ENCODE measurements around the gene NDE1.
"Not testable (repeated sequence)": the region's sequence is repeated elsewhere in the genome, so short reads cannot be mapped to it uniquely, and the experiment has no call there.

Gene NDE1

GRCh38 chr16:15658556-15658955 is 8.5 kb downstream of the NDE1 start:
- Histone ChIP-seq H3K36me3 (ENCODE audit: control insufficient read depth, insufficient read depth, low read length) (no peaks in the 10 kb centered on the region), H3K23ac (ENCODE audit: low read length) (no peak overlapping the region), H3K56ac (ENCODE audit: low read length) (no peak overlapping the region), H3K4me2 (ENCODE audit: low read length) (no peak overlapping the region), H3K4me1 (ENCODE audit: control insufficient read depth, low read depth, low read length) (no peaks in the 10 kb centered on the region), H2BK5ac (ENCODE audit: low read length) (no peak overlapping the region), H3K18ac (ENCODE audit: low read length) (no peak overlapping the region), H3K27me3 (ENCODE audit: insufficient read depth, low read length, poor library complexity) (no peaks in the 10 kb centered on the region), H3K27ac (ENCODE audit: low read depth, low read length) (no peak overlapping the region), H2AK5ac (ENCODE audit: low read length) (no peak overlapping the region), H3K79me1 (ENCODE audit: low read length) (peaks cover 11% of the 10 kb centered on the region), H3K79me2 (ENCODE audit: control insufficient read depth, insufficient read depth, low read length) (peaks cover 3% of the 10 kb centered on the region), H3K9ac (ENCODE audit: low read length) (no peak overlapping the region), H3K4me3 (ENCODE audit: low read length) (no peak overlapping the region), H2BK15ac (replicated peaks; ENCODE audit: low read depth) (no peak overlapping the region), H4K8ac (ENCODE audit: low read depth, low read length) (no peak overlapping the region), H3K4ac (ENCODE audit: low read depth, low read length) (no peak overlapping the region), H4K5ac (ENCODE audit: low read length) (no peak overlapping the region), H2BK120ac (ENCODE audit: low read depth, low read length) (no peak overlapping the region)
- WGBS (ENCODE audit: extremely low coverage, insufficient coverage, low lambda C conversion rate) = no CpG with 5 or more reads among the region's 5 CpGs
- DNase-seq = no peak

DNA sequence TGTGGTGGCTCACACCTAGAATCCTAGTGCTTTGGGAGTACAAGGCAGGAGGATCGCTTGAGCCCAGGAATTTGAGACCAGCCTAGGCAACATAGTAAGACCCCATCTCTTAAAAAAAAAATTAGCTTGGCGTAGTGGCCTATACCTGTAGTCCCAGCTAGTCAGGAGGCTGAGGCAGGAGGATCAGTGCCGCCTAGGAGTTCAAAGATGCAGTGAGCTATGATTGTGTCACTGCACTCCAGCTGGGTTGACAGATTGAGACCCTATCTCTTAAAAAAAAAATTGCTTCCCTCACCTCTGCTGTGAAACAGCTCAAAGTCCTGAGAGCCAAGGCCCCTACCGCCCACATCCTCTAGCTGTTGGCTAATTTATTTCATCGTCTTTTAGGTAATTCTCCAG is 10.2 kb downstream of the NDE1 start:
- Histone ChIP-seq H3K4me2 (ENCODE audit: low read length) (no peak overlapping the region), H2BK120ac (ENCODE audit: low read depth, low read length) (no peak overlapping the region), H3K79me2 (ENCODE audit: control insufficient read depth, insufficient read depth, low read length) (peaks cover 1% of the 10 kb centered on the region), H3K4ac (ENCODE audit: low read depth, low read length) (no peak overlapping the region), H4K8ac (ENCODE audit: low read depth, low read length) (no peak overlapping the region), H2AK5ac (ENCODE audit: low read length) (no peak overlapping the region), H3K23ac (ENCODE audit: low read length) (no peak overlapping the region), H3K36me3 (ENCODE audit: control insufficient read depth, insufficient read depth, low read length) (no peaks in the 10 kb centered on the region), H3K4me1 (ENCODE audit: control insufficient read depth, low read depth, low read length) (no peaks in the 10 kb centered on the region), H2BK5ac (ENCODE audit: low read length) (no peak overlapping the region), H4K5ac (ENCODE audit: low read length) (no peak overlapping the region), H3K79me1 (ENCODE audit: low read length) (peaks cover 10% of the 10 kb centered on the region), H3K27ac (ENCODE audit: low read depth, low read length) (no peak overlapping the region), H2BK15ac (replicated peaks; ENCODE audit: low read depth) (no peak overlapping the region), H3K18ac (ENCODE audit: low read length) (no peak overlapping the region), H3K9ac (ENCODE audit: low read length) (no peak overlapping the region), H3K4me3 (ENCODE audit: low read length) (no peak overlapping the region), H3K27me3 (ENCODE audit: insufficient read depth, low read length, poor library complexity) (no peaks in the 10 kb centered on the region), H3K56ac (ENCODE audit: low read length) (no peak overlapping the region)
- no peak for DNase-seq
- no CpG with 5 or more reads among the region's 5 CpGs for WGBS (ENCODE audit: extremely low coverage, insufficient coverage, low lambda C conversion rate)

GRCh38 chr16:15665107-15665506 is 15.1 kb downstream of the NDE1 start:
- Histone ChIP-seq H2BK5ac (ENCODE audit: low read length) (no peak overlapping the region), H3K36me3 (ENCODE audit: control insufficient read depth, insufficient read depth, low read length) (peaks cover 3% of the 10 kb centered on the region), H3K56ac (ENCODE audit: low read length) (no peak overlapping the region), H3K4me3 (ENCODE audit: low read length) (no peak overlapping the region), H3K23ac (ENCODE audit: low read length) (no peak overlapping the region), H3K27me3 (ENCODE audit: insufficient read depth, low read length, poor library complexity) (no peaks in the 10 kb centered on the region), H3K27ac (ENCODE audit: low read depth, low read length) (no peak overlapping the region), H3K4me1 (ENCODE audit: control insufficient read depth, low read depth, low read length) (no peaks in the 10 kb centered on the region), H2BK15ac (replicated peaks; ENCODE audit: low read depth) (no peak overlapping the region), H4K8ac (ENCODE audit: low read depth, low read length) (no peak overlapping the region), H3K4ac (ENCODE audit: low read depth, low read length) (no peak overlapping the region), H3K9ac (ENCODE audit: low read length) (no peak overlapping the region), H3K4me2 (ENCODE audit: low read length) (no peak overlapping the region), H4K5ac (ENCODE audit: low read length) (no peak overlapping the region), H3K18ac (ENCODE audit: low read length) (no peak overlapping the region), H2BK120ac (ENCODE audit: low read depth, low read length) (no peak overlapping the region), H3K79me1 (ENCODE audit: low read length) (peaks cover 3% of the 10 kb centered on the region), H2AK5ac (ENCODE audit: low read length) (no peak overlapping the region), H3K79me2 (ENCODE audit: control insufficient read depth, insufficient read depth, low read length) (no peaks in the 10 kb centered on the region)
- no peak for DNase-seq

DNA sequence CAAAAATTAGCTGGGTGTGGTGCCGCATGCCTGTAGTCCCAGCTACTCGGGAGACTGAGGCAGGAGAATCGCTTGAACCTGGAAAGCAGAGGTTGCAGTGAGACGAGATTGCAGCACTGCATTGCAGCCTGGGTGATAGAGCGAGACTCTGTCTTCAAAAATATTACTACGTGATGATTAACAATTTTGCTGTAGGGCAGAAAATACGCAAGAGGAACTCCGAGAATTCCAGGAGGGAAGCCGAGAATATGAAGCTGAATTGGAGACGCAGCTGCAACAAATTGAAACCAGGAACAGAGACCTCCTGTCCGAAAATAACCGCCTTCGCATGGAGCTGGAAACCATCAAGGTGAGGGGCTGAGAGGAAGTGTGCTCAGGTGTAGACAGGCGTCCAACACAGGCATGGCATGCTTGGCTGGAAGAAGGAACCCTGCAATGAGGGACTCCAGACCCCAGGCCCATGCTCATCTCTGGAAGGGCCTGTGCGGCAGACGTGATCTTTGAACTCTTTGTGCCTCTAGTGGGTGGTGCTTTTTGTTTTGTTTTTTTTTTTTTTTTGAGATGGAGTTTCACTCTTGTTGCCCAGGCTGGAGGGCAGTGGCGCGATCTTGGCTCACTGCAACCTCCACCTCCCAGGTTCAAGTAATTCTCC is 17.2 kb downstream of the NDE1 start:
- Histone ChIP-seq H3K18ac (ENCODE audit: low read length) (no peak overlapping the region), H3K56ac (ENCODE audit: low read length) (no peak overlapping the region), H2BK120ac (ENCODE audit: low read depth, low read length) (no peak overlapping the region), H3K9ac (ENCODE audit: low read length) (no peak overlapping the region), H3K79me2 (ENCODE audit: control insufficient read depth, insufficient read depth, low read length) (no peaks in the 10 kb centered on the region), H4K5ac (ENCODE audit: low read length) (no peak overlapping the region), H3K79me1 (ENCODE audit: low read length) (no peaks in the 10 kb centered on the region), H2BK15ac (replicated peaks; ENCODE audit: low read depth) (no peak overlapping the region), H2AK5ac (ENCODE audit: low read length) (no peak overlapping the region), H3K4ac (ENCODE audit: low read depth, low read length) (no peak overlapping the region), H3K27me3 (ENCODE audit: insufficient read depth, low read length, poor library complexity) (no peaks in the 10 kb centered on the region), H3K27ac (ENCODE audit: low read depth, low read length) (no peak overlapping the region), H3K4me1 (ENCODE audit: control insufficient read depth, low read depth, low read length) (no peaks in the 10 kb centered on the region), H2BK5ac (ENCODE audit: low read length) (no peak overlapping the region), H4K8ac (ENCODE audit: low read depth, low read length) (no peak overlapping the region), H3K23ac (ENCODE audit: low read length) (no peak overlapping the region), H3K4me3 (ENCODE audit: low read length) (no peak overlapping the region), H3K4me2 (ENCODE audit: low read length) (no peak overlapping the region), H3K36me3 (ENCODE audit: control insufficient read depth, insufficient read depth, low read length) (peaks cover 3% of the 10 kb centered on the region)
- DNase-seq = no peak
- WGBS (ENCODE audit: extremely low coverage, insufficient coverage, low lambda C conversion rate) = no CpG with 5 or more reads among the region's 18 CpGs

GRCh38 chr16:15671530-15672117 is 21.6 kb downstream of the NDE1 start:
- Histone ChIP-seq H3K79me2 (ENCODE audit: control insufficient read depth, insufficient read depth, low read length) (no peaks in the 10 kb centered on the region), H3K4me1 (ENCODE audit: control insufficient read depth, low read depth, low read length) (no peaks in the 10 kb centered on the region), H3K79me1 (ENCODE audit: low read length) (no peaks in the 10 kb centered on the region), H3K9ac (ENCODE audit: low read length) (no peak overlapping the region), H4K8ac (ENCODE audit: low read depth, low read length) (no peak overlapping the region), H3K36me3 (ENCODE audit: control insufficient read depth, insufficient read depth, low read length) (peaks cover 3% of the 10 kb centered on the region), H3K4ac (ENCODE audit: low read depth, low read length) (no peak overlapping the region), H2BK15ac (replicated peaks; ENCODE audit: low read depth) (no peak overlapping the region), H3K18ac (ENCODE audit: low read length) (no peak overlapping the region), H3K27ac (ENCODE audit: low read depth, low read length) (no peak overlapping the region), H3K4me2 (ENCODE audit: low read length) (no peak overlapping the region), H3K4me3 (ENCODE audit: low read length) (no peak overlapping the region), H2BK120ac (ENCODE audit: low read depth, low read length) (no peak overlapping the region), H3K23ac (ENCODE audit: low read length) (no peak overlapping the region), H2BK5ac (ENCODE audit: low read length) (no peak overlapping the region), H4K5ac (ENCODE audit: low read length) (no peak overlapping the region), H2AK5ac (ENCODE audit: low read length) (no peak overlapping the region), H3K27me3 (ENCODE audit: insufficient read depth, low read length, poor library complexity) (no peaks in the 10 kb centered on the region), H3K56ac (ENCODE audit: low read length) (no peak overlapping the region)
- DNase-seq = no peak
- no CpG with 5 or more reads among the region's 8 CpGs for WGBS (ENCODE audit: extremely low coverage, insufficient coverage, low lambda C conversion rate)

- H2BK120ac ChIP-seq (ENCODE audit: low read depth, low read length); H2AK5ac ChIP-seq (ENCODE audit: low read length); H3K4me1 ChIP-seq (ENCODE audit: control insufficient read depth, low read depth, low read length); DNase-seq; H3K4ac ChIP-seq (ENCODE audit: low read depth, low read length); H3K56ac ChIP-seq (ENCODE audit: low read length); H3K36me3 ChIP-seq (ENCODE audit: control insufficient read depth, insufficient read depth, low read length); H3K9ac ChIP-seq (ENCODE audit: low read length); H2BK5ac ChIP-seq (ENCODE audit: low read length); H2BK15ac ChIP-seq (replicated peaks; ENCODE audit: low read depth); H4K5ac ChIP-seq (ENCODE audit: low read length); H3K27ac ChIP-seq (ENCODE audit: low read depth, low read length); H3K4me3 ChIP-seq (ENCODE audit: low read length); H3K79me1 ChIP-seq (ENCODE audit: low read length); H3K18ac ChIP-seq (ENCODE audit: low read length); H3K4me2 ChIP-seq (ENCODE audit: low read length); H4K8ac ChIP-seq (ENCODE audit: low read depth, low read length); H3K23ac ChIP-seq (ENCODE audit: low read length); H3K27me3 ChIP-seq (ENCODE audit: insufficient read depth, low read length, poor library complexity); H3K79me2 ChIP-seq (ENCODE audit: control insufficient read depth, insufficient read depth, low read length): not testable (repeated sequence)
- WGBS (ENCODE audit: extremely low coverage, insufficient coverage, low lambda C conversion rate) = no CpG with 5 or more reads among the region's 10 CpGs
Observed at GRCh38 chr16:15672127-15672513, 22.1 kb downstream of the NDE1 start.
